ENCODE data around the gene HMX2.
"Not testable (repeated sequence)": the region's sequence is repeated elsewhere in the genome, so short reads cannot be mapped to it uniquely, and the experiment has no call there.

Gene HMX2

DNA sequence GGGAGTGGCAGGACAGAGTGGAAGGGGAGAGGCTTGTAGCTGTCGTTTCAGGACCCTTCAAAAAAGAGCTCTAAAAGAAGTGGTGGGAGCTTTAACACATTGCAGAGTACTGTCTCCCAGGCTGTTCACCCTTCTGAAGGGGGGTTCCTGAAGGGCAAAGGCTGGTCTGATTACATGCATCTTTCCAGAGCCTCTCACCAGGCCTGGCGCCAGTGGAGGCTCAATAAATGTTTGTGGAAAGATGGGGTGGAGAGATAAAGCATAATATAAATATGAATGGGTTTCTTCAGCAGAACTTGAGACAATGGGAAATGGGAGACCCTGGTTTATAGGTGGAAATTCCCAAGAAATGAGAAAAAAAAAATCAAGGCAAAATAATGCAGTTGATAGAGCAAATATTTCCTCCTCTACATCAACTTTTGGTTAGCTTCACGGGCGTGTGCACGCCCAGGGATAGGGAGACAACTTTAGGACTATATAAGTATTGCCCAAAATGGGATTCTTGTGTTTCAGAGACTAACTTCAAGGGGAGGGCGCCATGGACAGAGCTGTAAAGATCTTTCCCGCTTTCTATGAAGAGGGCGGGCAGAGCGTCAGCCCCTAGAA lies 5.7 kb downstream of the HMX2 start:
- no peak for DNase-seq

DNA sequence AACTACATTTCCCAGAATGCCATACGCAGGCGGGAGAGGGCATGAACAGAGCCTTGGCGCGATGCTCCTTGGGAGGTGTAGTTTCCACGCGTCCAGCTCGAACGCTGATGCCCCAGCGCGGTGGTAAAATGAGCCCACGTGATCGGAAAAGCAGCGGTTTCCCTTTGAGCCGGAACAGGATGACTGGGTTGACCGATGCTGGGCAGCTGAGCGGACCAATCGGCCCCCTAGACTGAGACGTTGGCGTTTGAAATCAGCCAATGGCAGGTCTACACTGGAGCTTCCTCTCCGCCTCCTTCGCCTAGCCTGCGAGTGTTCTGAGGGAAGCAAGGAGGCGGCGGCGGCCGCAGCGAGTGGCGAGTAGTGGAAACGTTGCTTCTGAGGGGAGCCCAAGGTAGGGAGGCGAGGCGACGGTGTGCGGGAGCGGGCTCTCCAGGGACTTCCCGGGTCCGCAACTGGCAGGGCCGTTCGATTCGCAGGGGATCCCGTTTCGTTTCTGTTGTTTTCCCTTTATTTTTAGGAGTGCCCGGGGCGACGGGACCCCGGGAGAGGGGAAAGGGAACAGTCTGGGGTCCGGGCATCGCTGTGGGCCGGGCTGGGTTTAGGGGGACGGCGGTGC lies 6.3 kb downstream of the HMX2 start, which contains the start of gene BUB3:
Gene BUB3 (plus strand): TSS at position 311 of the 619 bp plus-strand sequence. CDS start 516 bp downstream, outside the sequence.
- peak; percentile 98 for DNase-seq

DNA sequence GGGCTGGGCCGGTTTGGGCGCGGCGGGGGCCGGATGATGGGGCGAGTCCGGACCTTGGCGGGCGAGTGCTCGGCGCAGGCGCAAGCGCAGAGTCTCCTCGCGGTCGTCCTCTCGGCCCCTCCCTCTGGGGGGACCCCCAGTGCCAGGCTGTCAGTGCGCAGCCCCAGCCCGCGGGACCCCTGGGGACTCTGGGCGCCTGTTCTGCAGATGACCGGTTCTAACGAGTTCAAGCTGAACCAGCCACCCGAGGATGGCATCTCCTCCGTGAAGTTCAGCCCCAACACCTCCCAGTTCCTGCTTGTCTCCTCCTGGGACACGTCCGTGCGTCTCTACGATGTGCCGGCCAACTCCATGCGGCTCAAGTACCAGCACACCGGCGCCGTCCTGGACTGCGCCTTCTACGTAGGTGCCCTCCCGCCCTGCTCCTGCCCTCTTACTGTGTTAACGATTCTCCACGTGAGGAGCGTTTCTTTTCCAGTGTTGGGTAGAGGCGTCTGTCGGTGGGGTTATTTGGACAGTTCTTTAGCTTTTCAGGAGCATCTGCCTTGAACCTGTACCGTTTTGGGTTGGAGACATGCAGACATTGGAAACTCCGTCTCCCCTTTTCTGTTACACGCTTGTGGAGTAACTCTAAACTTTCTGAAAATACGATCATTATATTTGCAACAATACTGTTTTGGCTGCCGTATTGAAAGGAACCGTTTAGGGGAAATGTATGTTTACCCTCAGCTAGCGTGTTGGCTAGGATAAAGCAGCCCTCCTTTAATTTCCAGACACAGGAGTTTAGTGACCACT lies 7.0 kb downstream of the HMX2 start:
- peak; percentile 47 for DNase-seq

DNA sequence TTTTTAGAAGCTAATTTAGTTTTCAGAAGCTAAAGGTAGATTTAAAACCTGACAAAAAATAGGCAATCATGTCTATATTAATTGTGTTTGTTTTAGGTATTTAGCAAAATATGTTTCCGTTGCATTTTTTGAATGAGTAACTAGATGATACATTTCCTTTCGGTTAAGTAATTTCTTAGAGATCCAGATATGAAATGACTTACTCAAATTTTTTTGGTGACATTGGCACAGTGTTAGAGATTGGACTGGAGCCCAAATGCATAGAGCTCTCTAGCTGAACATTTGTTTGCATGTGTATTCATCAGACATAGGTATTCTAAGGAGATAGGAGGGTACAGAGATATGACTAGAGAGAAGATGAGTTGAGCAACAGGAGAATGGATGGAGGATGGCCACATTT lies 8.1 kb downstream of the HMX2 start:
- DNase-seq = no peak

- no peak for DNase-seq
Observed at GRCh38 chr10:123157210-123157609, 9.3 kb downstream of the HMX2 start.

- no peak for DNase-seq
Observed at GRCh38 chr10:123158682-123159081, 10.7 kb downstream of the HMX2 start.

- peak; percentile 76 for DNase-seq
Observed at GRCh38 chr10:123160311-123160980, 12.5 kb downstream of the HMX2 start.

DNA sequence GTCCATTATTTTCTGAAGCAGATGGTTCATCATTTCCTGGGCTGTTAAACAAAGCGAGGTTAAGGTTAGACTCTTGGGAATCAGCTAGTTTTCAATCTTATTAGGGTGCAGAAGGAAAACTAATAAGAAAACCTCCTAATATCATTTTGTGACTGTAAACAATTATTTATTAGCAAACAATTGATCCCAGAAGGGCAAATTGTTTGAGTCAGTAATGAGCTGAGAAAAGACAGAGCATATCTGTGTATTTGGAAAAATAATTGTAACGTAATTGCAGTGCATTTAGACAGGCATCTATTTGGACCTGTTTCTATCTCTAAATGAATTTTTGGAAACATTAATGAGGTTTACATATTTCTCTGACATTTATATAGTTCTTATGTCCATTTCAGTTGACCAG lies 16.4 kb downstream of the HMX2 start:
- no peak for DNase-seq

- no peak for DNase-seq
Observed at GRCh38 chr10:123165445-123166072, 17.6 kb downstream of the HMX2 start.

GRCh38 chr10:123166618-123167017 lies 18.7 kb downstream of the HMX2 start:
- no peak for DNase-seq

- DNase-seq = no peak
Observed at GRCh38 chr10:123170961-123171360, 23.0 kb downstream of the HMX2 start.

DNA sequence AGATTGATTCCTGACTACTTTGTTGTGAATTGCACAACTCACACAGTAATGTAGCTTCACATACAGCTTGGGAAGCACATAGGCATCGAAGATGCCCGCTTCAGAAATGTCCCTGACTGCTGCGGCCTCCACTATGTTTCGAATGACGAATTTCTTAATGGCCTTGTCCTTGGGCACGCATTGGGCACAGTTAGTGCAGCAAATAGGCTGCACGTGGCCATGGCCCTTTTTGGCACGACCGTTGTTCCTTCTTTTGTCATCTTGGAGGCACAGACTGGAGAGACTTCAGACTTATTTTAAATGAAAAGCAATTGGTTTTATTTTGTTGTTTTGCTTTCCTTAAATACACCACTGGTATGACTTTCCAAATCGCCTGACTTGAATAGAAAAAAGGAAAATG lies 23.7 kb downstream of the HMX2 start:
- DNase-seq = not testable (repeated sequence)

GRCh38 chr10:123175389-123176387 lies 27.8 kb downstream of the HMX2 start:
- DNase-seq = no peak

GRCh38 chr10:123178390-123178789 lies 30.5 kb downstream of the HMX2 start:
- not testable (repeated sequence) for DNase-seq

DNA sequence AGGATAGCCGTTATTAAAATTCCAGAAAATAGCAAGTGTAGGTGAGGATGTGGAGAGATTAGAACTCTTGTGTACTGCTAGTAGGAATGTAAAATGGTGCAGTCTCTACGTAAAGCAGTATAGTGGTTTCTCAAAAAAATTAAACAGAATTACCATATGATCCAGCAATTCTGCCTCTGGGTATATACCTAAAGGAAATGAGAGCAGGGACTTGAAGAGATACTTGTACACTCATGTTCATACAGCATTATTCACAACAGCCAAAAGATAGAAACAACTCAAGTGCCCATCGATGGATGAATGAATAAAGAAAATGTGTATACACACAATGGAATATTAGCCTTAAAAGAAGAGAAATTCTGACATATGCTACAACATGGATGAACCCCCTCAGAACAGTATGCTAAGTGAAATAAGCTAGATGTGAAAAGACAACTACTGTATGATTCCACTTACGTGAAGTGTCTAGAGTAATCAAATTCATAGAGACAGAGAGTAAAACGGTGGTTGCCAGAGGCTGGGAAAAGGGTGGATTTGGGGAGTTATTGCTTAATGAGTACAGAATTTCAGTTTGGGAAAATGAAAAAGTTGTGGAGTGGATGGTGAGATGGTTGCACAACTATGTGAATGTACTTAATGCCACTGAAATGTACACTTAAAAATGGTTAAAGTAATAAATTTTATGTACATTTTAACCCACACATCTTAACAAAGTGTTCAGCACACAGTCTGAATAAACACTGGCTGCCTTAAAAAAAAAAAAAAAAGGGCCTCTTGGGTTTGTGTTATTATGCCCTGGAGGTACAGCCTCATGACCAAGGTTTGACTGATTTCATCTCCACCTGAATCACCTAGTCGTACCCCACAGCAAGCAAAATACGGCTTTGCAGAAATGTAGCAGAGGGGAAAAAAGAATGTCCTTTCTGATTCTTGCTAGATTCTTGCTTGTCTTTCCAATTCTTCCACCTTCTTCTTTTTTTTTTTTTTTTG lies 32.5 kb downstream of the HMX2 start:
- DNase-seq = no peak

- no peak for DNase-seq
Observed at GRCh38 chr10:123183724-123184123, 35.8 kb downstream of the HMX2 start.

GRCh38 chr10:123187781-123188180 lies 39.8 kb downstream of the HMX2 start:
- DNase-seq = no peak

- DNase-seq = no peak
Observed at GRCh38 chr10:123191886-123192285, 44.0 kb downstream of the HMX2 start.

DNA sequence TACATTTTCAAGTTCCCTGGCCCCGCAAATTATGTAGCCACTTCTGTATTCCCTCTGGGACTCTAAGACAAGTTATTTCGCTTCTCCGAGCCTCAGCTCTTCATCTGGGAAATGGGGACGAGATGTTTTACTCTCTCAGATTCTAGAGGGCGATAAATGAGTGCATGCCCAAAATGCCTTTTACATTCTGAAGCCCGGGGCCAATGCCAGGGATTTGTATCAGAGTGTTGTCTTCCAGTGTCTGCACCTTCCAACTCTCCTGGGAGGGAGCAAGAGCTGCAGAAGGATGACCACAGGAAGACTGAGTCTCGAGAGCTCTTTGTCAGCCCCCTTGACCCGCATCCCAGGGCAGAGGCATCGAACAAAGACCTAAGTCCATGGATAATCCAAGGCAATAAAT lies 46.1 kb downstream of the HMX2 start:
- no peak for DNase-seq
